Cerebellar nuclear complex (tissue), 1 donor: ENCODE results near the gene CTNNBIP1.
"Not testable (repeated sequence)": the region's sequence is repeated elsewhere in the genome, so short reads cannot be mapped to it uniquely, and the experiment has no call there.

Experiments
- DNase-seq, 2 experiments: peaks; one replicate each; lab custom pipeline; 2025; lab: John Stamatoyannopoulos, UW

Gene CTNNBIP1

GRCh38 chr1:9833632-9834031 is 76.4 kb downstream of the CTNNBIP1 start:
- DNase-seq = no peak

GRCh38 chr1:9827558-9828185 is 82.4 kb downstream of the CTNNBIP1 start:
- no peak for DNase-seq

- DNase-seq = no peak
Observed at GRCh38 chr1:9826616-9827015, 83.5 kb downstream of the CTNNBIP1 start.

- no peak for DNase-seq
Observed at GRCh38 chr1:9826087-9826486, 84.0 kb downstream of the CTNNBIP1 start.

GRCh38 chr1:9825093-9826074 is 84.7 kb downstream of the CTNNBIP1 start:
- DNase-seq = peak in 1 of 2 experiments; percentile 54

- DNase-seq = no peak
Observed at GRCh38 chr1:9824702-9825089, 85.4 kb downstream of the CTNNBIP1 start.

- peak in 1 of 2 experiments; percentile 53 for DNase-seq
Observed at GRCh38 chr1:9823943-9824701, 85.9 kb downstream of the CTNNBIP1 start, which contains the start of gene CLSTN1. Gene CLSTN1 (minus strand): TSS chr1:9823965. CDS start chr1:9823733, 232 bp downstream.

- no peak for DNase-seq
Observed at GRCh38 chr1:9823693-9823942, 86.5 kb downstream of the CTNNBIP1 start.

GRCh38 chr1:9822897-9823692 is 87.0 kb downstream of the CTNNBIP1 start:
- DNase-seq = no peak

- DNase-seq = no peak
Observed at GRCh38 chr1:9822490-9822889, 87.6 kb downstream of the CTNNBIP1 start.

- no peak for DNase-seq
Observed at GRCh38 chr1:9821710-9822109, 88.4 kb downstream of the CTNNBIP1 start.

- no peak for DNase-seq
Observed at GRCh38 chr1:9820521-9820920, 89.5 kb downstream of the CTNNBIP1 start.

- no peak for DNase-seq
Observed at GRCh38 chr1:9817734-9818133, 92.3 kb downstream of the CTNNBIP1 start.

- no peak for DNase-seq
Observed at GRCh38 chr1:9816199-9816598, 93.9 kb downstream of the CTNNBIP1 start.

GRCh38 chr1:9815150-9815549 is 94.9 kb downstream of the CTNNBIP1 start:
- DNase-seq = no peak

- no peak for DNase-seq
Observed at GRCh38 chr1:9814619-9815018, 95.5 kb downstream of the CTNNBIP1 start.

- DNase-seq = no peak
Observed at GRCh38 chr1:9811239-9811966, 98.7 kb downstream of the CTNNBIP1 start.

GRCh38 chr1:9809100-9809510 is 101.0 kb downstream of the CTNNBIP1 start:
- no peak for DNase-seq

- DNase-seq = no peak
Observed at GRCh38 chr1:9808459-9808858, 101.6 kb downstream of the CTNNBIP1 start.

GRCh38 chr1:9807541-9807940 is 102.5 kb downstream of the CTNNBIP1 start:
- no peak for DNase-seq

- DNase-seq = not testable (repeated sequence)
Observed at GRCh38 chr1:9805972-9806371, 104.1 kb downstream of the CTNNBIP1 start.
